GOT3 (cell line): Measurements from ENCODE around the gene DMRT3.
"Not testable (repeated sequence)": the region's sequence is repeated elsewhere in the genome, so short reads cannot be mapped to it uniquely, and the experiment has no call there.

ENCODE experiments used
- DNase-seq: peaks from one replicate; lab custom pipeline; 2025; ENCODE audit warnings: mixed read lengths; lab: John Stamatoyannopoulos, UW

The DMRT3 gene

GRCh38 chr9:971901-972500 is 4.5 kb upstream of the DMRT3 start:
- no peak for DNase-seq

GRCh38 chr9:972501-973294 is 3.8 kb upstream of the DMRT3 start:
- DNase-seq: no peak

- DNase-seq: no peak
Measured at GRCh38 chr9:973295-973834, 3.1 kb upstream of the DMRT3 start.

- no peak for DNase-seq
Measured at GRCh38 chr9:974031-974995, 2.1 kb upstream of the DMRT3 start.

GRCh38 chr9:974996-975739 is 1.3 kb upstream of the DMRT3 start:
- no peak for DNase-seq

GRCh38 chr9:975740-976257 is 656 bp upstream of the DMRT3 start:
- no peak for DNase-seq

GRCh38 chr9:976943-977837 is 735 bp downstream of the DMRT3 start:
- no peak for DNase-seq

GRCh38 chr9:977838-978830 is 1.7 kb downstream of the DMRT3 start:
- DNase-seq: no peak

- no peak for DNase-seq
Measured at GRCh38 chr9:979983-980382, 3.5 kb downstream of the DMRT3 start.

- no peak for DNase-seq
Measured at GRCh38 chr9:980640-981039, 4.2 kb downstream of the DMRT3 start.

- no peak for DNase-seq
Measured at GRCh38 chr9:981491-981898, 5.0 kb downstream of the DMRT3 start.

- DNase-seq: no peak
Measured at GRCh38 chr9:982394-983230, 6.2 kb downstream of the DMRT3 start.

- no peak for DNase-seq
Measured at GRCh38 chr9:994005-994404, 17.6 kb downstream of the DMRT3 start.

GRCh38 chr9:995192-995591 is 18.7 kb downstream of the DMRT3 start:
- no peak for DNase-seq

GRCh38 chr9:995781-996180 is 19.3 kb downstream of the DMRT3 start:
- no peak for DNase-seq

GRCh38 chr9:998299-999110 is 22.1 kb downstream of the DMRT3 start:
- DNase-seq: not testable (repeated sequence)

- DNase-seq: no peak
Measured at GRCh38 chr9:1001838-1002237, 25.4 kb downstream of the DMRT3 start.
